Testis (tissue), 2 donors: ENCODE measurements around the gene MDGA2.

Experiments
- POLR2A ChIP-seq: fragments of 450-650 bp; IDR thresholded peaks from one replicate; pipeline ENCODE4 v1.6.1; 2017; ENCODE audit warnings: antibody characterized with exemption, mild to moderate bottlenecking, moderate library complexity
- TF ChIP-seq, protein P1 (sequence below), 3 experiments: fragments of 450-650 bp in 2 of 3; fragments of 200-600 bp in 1 of 3; sonication (generic) in 1 of 3; IDR thresholded peaks; one replicate each; pipeline ENCODE4 v1.5.1; 2016 to 2019; ENCODE audit warnings: antibody characterized with exemption in 3 of 3, mild to moderate bottlenecking in 2 of 3, moderate library complexity in 1 of 3

DNA sequence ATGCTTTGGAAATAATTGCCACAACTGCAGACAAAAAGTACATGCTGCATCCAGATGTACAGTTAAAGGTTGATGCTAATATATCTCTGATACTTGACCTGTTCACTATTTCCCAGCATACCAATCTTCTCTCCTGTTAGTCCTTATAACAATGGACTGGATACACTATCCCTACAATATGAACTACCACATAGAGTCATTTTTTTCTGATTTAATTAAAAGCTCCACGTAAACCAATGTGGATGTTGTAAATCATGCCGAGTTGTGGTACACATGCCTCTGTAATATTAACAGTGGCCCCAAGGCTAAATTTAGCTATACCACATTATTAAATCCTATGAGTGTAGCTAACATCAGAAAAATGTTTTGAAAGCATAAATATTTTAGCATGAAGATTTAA is 554.8 kb downstream of the MDGA2 start:
- no peak for TF ChIP-seq POLR2A
- TF ChIP-seq, protein P1, sequence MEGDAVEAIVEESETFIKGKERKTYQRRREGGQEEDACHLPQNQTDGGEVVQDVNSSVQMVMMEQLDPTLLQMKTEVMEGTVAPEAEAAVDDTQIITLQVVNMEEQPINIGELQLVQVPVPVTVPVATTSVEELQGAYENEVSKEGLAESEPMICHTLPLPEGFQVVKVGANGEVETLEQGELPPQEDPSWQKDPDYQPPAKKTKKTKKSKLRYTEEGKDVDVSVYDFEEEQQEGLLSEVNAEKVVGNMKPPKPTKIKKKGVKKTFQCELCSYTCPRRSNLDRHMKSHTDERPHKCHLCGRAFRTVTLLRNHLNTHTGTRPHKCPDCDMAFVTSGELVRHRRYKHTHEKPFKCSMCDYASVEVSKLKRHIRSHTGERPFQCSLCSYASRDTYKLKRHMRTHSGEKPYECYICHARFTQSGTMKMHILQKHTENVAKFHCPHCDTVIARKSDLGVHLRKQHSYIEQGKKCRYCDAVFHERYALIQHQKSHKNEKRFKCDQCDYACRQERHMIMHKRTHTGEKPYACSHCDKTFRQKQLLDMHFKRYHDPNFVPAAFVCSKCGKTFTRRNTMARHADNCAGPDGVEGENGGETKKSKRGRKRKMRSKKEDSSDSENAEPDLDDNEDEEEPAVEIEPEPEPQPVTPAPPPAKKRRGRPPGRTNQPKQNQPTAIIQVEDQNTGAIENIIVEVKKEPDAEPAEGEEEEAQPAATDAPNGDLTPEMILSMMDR (IDR thresholded peaks at IDR 0.05), result no peak
